Pancreas (tissue), 10 donors: ENCODE measurements around the gene CYGB. TPM values are rescaled to one million over a fixed set of nuclear protein-coding genes. Genes with fewer than 3 reads are reported as not detected.

Experiments used
- ATAC-seq, 4 donors: fragments of 200-7000 bp; cut with Tn5 transposase; one replicate each; pipeline versions ENCODE4 v1.8.0 to v1.9.1; 2020; ENCODE audit warnings: mild to moderate bottlenecking in 4 of 4, moderate library complexity in 4 of 4
- DNase-seq, 6 donors: peaks; one replicate each; pipeline ENCODE4 v3.0.0-alpha.2; 2020
- FAIRE-seq: peaks from 2 replicates; lab custom pipeline; 2012; peaks lifted over from hg19 to GRCh38; lab: Jason Lieb, UNC
- H3K27ac ChIP-seq, 4 donors: fragments of 200-600 bp; sonication (generic); 1 replicate in 3 of 4; 2 replicates in 1 of 4; pipeline versions ENCODE4 v1.5.0 to v1.8.0; 2020
- H3K27me3 ChIP-seq, 4 donors: fragments of 200-600 bp; one replicate each; pipeline ENCODE4 v1.8.0; 2021
- H3K36me3 ChIP-seq, 3 donors: fragments of 200-600 bp; sonication (generic) in 1 of 3; one replicate each; pipeline versions ENCODE4 v1.5.0 to v1.8.0; 2020 to 2021
- H3K4me1 ChIP-seq, 3 donors: fragments of 200-600 bp; one replicate each; pipeline ENCODE4 v1.8.0; 2021
- H3K4me3 ChIP-seq, 4 donors: fragments of 200-600 bp; sonication (generic) in 2 of 4; one replicate each; pipeline versions ENCODE4 v1.5.0 to v1.8.0; 2020 to 2021
- H3K9me3 ChIP-seq, 4 donors: fragments of 200-600 bp; one replicate each; pipeline ENCODE4 v1.8.0; 2021
- CTCF ChIP-seq, 4 donors: fragments of 200-600 bp; sonication (generic) in 3 of 4; IDR thresholded peaks; one replicate each; pipeline versions ENCODE4 v1.5.0 to v1.8.0; 2021; ENCODE audit warnings: antibody characterized with exemption in 4 of 4
- whole genome bisulfite sequencing, 2 donors: extraction: QIAGEN DNeasy Blood & Tissue Kit; methylation state at CpG; one replicate each; pipeline ENCODE4 v1.1.7; 2013; 5-methylcytosine and 5-hydroxymethylcytosine counted together
- intact Hi-C, 3 donors: fragments of 100-400 bp; cut with DNase I; formaldehyde crosslinking; loops; one replicate each; pipeline versions ENCODE4 v1.11.1 to v1.14.2; 2022
- polyA plus RNA-seq, 2 donors: library from polyadenylated mRNA; stranded (reverse); fragments of 200-250 nt; gene quantifications; one replicate each; pipeline ENCODE4 v1.2.3, GENCODE V29; 2013
- total RNA-seq, 6 donors: library from RNA; stranded (reverse); fragmentation: NEBNext Ultra II Directional in 4 of 6; extraction: Animal tissue kit (Norgen Biotek cat#: 25700) in 4 of 6; gene quantifications; one replicate each; pipeline versions ENCODE4 v1.2.1 to v1.2.4, GENCODE V29; 2021 to 2023
- donor health status: healthy with polysubstance abuse.
- donor health status: DM: no; HTN: no; CAD: no; lungs with moderate emphysema.
- donor health status: DM: no; HTN: no; CAD: no.
- donor health status: control.
- donor health status: control.
- donor health status: Bipolar disorder and iron deficiency.
- donor health status: DM: yes; HTN: yes; CAD: no.
- donor health status: DM: no; HTN: no; CAD: no.
- donor health status: DM: no; HTN: no; CAD: no.
- donor health status: DM: yes; HTN: yes; CAD: no.

Gene CYGB
- total and polyA plus RNA-seq, 8 donors = 2.6 to 15.7 (median 8.2) TPM

GRCh38 chr17:76572201-76572910 is 34.8 kb upstream of the CYGB start:
- Histone ChIP-seq H3K9me3 (no peaks in the 10 kb centered on the region), H3K27me3 (no peaks in the 10 kb centered on the region), H3K4me1 (peaks cover 0 to 4% (median 3%) of the 10 kb centered on the region in 3 donors), H3K27ac (no peak overlapping the region), H3K4me3 (no peak overlapping the region), H3K36me3 (no peaks in the 10 kb centered on the region)
- FAIRE-seq (no peak), ATAC-seq (no peak), DNase-seq (no peak)
- intact Hi-C loops = no loop called here
- 84 to 92% methylated on average over 17 of the region's 17 CpGs for WGBS, 2 donors
- no peak for TF ChIP-seq CTCF (IDR thresholded peaks at IDR 0.05)

- FAIRE-seq (no peak), DNase-seq (no peak), ATAC-seq (no peak)
- no peaks in the 10 kb centered on the region for H3K27me3 ChIP-seq
- 91 to 93% methylated on average over 13 of the region's 13 CpGs for WGBS, 2 donors
- peaks cover 0 to 10% (median 9%) of the 10 kb centered on the region in 3 donors for H3K4me1 ChIP-seq
- H3K27ac ChIP-seq = peak overlapping the region in 1 of 4 donors; percentile 81
- intact Hi-C loops = no loop called here
- H3K36me3 ChIP-seq = no peaks in the 10 kb centered on the region
- no peak for TF ChIP-seq CTCF (IDR thresholded peaks at IDR 0.05)
- no peaks in the 10 kb centered on the region for H3K9me3 ChIP-seq
- no peak overlapping the region for H3K4me3 ChIP-seq
Measured at GRCh38 chr17:76570877-76571471, 33.5 kb upstream of the CYGB start.

- Histone ChIP-seq H3K36me3 (peaks cover 0 to 3% (median 2%) of the 10 kb centered on the region in 3 donors), H3K27me3 (no peaks in the 10 kb centered on the region), H3K27ac (peak overlapping the region; percentile 42 to 81 (median 64)), H3K4me1 (peaks cover 0 to 10% (median 9%) of the 10 kb centered on the region in 3 donors), H3K4me3 (no peak overlapping the region), H3K9me3 (no peaks in the 10 kb centered on the region)
- TF ChIP-seq CTCF (IDR thresholded peaks at IDR 0.05) = no peak
- intact Hi-C loops = no loop called here
- ATAC-seq (no peak), FAIRE-seq (no peak), DNase-seq (no peak)
- 79 to 84% methylated on average over 7 of the region's 7 CpGs for WGBS, 2 donors
Measured at GRCh38 chr17:76570457-76570856, 32.9 kb upstream of the CYGB start.

GRCh38 chr17:76569607-76570279 is 32.2 kb upstream of the CYGB start:
- no peak overlapping the region for H3K4me3 ChIP-seq
- WGBS, 2 donors = 49 to 53% methylated on average over 18 of the region's 18 CpGs
- ATAC-seq = peak; percentile 59 to 84 (median 78)
- no peak for FAIRE-seq
- DNase-seq = peak; percentile 62 to 85 (median 73)
- H3K9me3 ChIP-seq = no peaks in the 10 kb centered on the region
- intact Hi-C loops = no loop called here
- H3K4me1 ChIP-seq = peaks cover 0 to 11% (median 9%) of the 10 kb centered on the region in 3 donors
- no peak for TF ChIP-seq CTCF (IDR thresholded peaks at IDR 0.05)
- H3K27ac ChIP-seq = peak overlapping the region; percentile 42 to 81 (median 64)
- H3K27me3 ChIP-seq = no peaks in the 10 kb centered on the region
- peaks cover 1 to 7% (median 4%) of the 10 kb centered on the region in 3 donors for H3K36me3 ChIP-seq
